HepG2 (cell line): Measurements from ENCODE around the gene PODN. TPM values are rescaled to one million over a fixed set of nuclear protein-coding genes. Genes with fewer than 3 reads are reported as not detected.

Source experiments
- BCL6 ChIP-seq: IDR thresholded peaks from 2 replicates; pipeline ENCODE4 v1.6.1; 2016; ENCODE audit warnings: missing genetic modification reagents, missing compliant biosample characterization
- BRCA1 ChIP-seq: sonication (generic); formaldehyde crosslinking; IDR thresholded peaks from 2 replicates; pipeline ENCODE4 v1.4.0; 2020; ENCODE audit warnings: missing genetic modification reagents
- EHMT2 ChIP-seq: fragments of 200-600 bp; sonication (generic); IDR thresholded peaks from 2 replicates; pipeline ENCODE4 v1.7.0; 2017; ENCODE audit warnings: antibody characterized with exemption, low read depth, low read length, borderline replicate concordance
- FOXO1 ChIP-seq: sonication (generic); formaldehyde crosslinking; IDR thresholded peaks from 2 replicates; pipeline ENCODE4 v1.4.0; 2020; ENCODE audit warnings: missing genetic modification reagents
- JUNB ChIP-seq: sonication (generic); formaldehyde crosslinking; IDR thresholded peaks from 2 replicates; pipeline ENCODE4 v1.8.0; 2022; ENCODE audit warnings: missing genetic modification reagents, mild to moderate bottlenecking, borderline replicate concordance
- MAFK ChIP-seq, 2 experiments: IDR thresholded peaks in 1 of 2; conservative IDR thresholded peaks in 1 of 2; 2 replicates each; pipeline ENCODE4 v1.6.1; 2011; ENCODE audit warnings: improper control_type of control experiment in 2 of 2, low read length in 2 of 2
- MEIS1 ChIP-seq: sonication (generic); formaldehyde crosslinking; IDR thresholded peaks from 2 replicates; pipeline ENCODE4 v1.9.0; 2021; ENCODE audit warnings: mild to moderate bottlenecking, missing genetic modification reagents, moderate library complexity, borderline replicate concordance
- SOX13 ChIP-seq, 3 experiments: fragments of 450-650 bp in 1 of 3; sonication (generic) in 1 of 3; formaldehyde crosslinking in 1 of 3; IDR thresholded peaks in 2 of 3; conservative IDR thresholded peaks in 1 of 3; 2 replicates each; pipeline versions ENCODE4 v1.5.0 to v1.6.1; 2016 to 2020; ENCODE audit warnings: antibody characterized with exemption in 1 of 3, mild to moderate bottlenecking in 1 of 3, missing compliant biosample characterization in 1 of 3, missing genetic modification reagents in 1 of 3, moderate library complexity in 1 of 3
- TCF12 ChIP-seq, 2 experiments: fragments of 450-650 bp in 1 of 2; sonication (generic) in 1 of 2; formaldehyde crosslinking in 1 of 2; IDR thresholded peaks; 2 replicates each; pipeline versions ENCODE4 v1.6.1 to v1.8.0; 2017 to 2022; ENCODE audit warnings: antibody characterized with exemption in 1 of 2, mild to moderate bottlenecking in 1 of 2, missing genetic modification reagents in 1 of 2, moderate library complexity in 1 of 2
- WIZ ChIP-seq: sonication (generic); formaldehyde crosslinking; IDR thresholded peaks from 2 replicates; pipeline ENCODE4 v1.5.1; 2020; ENCODE audit warnings: mild to moderate bottlenecking, missing genetic modification reagents
- ZFP91 ChIP-seq: sonication (generic); formaldehyde crosslinking; IDR thresholded peaks from 2 replicates; pipeline ENCODE4 v1.9.0; 2022; ENCODE audit warnings: missing genetic modification reagents, mild to moderate bottlenecking, borderline replicate concordance
- ZMYM2 ChIP-seq: sonication (generic); formaldehyde crosslinking; IDR thresholded peaks from 2 replicates; pipeline ENCODE4 v1.8.0; 2022; ENCODE audit warnings: mild to moderate bottlenecking, missing genetic modification reagents
- ZNF230 ChIP-seq: sonication (generic); formaldehyde crosslinking; IDR thresholded peaks from 2 replicates; pipeline ENCODE4 v1.4.0; 2020; ENCODE audit warnings: mild to moderate bottlenecking, missing genetic modification reagents
- ZNF276 ChIP-seq: sonication (generic); formaldehyde crosslinking; IDR thresholded peaks from 2 replicates; pipeline ENCODE4 v1.4.0; 2020; ENCODE audit warnings: mild to moderate bottlenecking, low read depth, missing genetic modification reagents
- ZNF329 ChIP-seq: sonication (generic); formaldehyde crosslinking; IDR thresholded peaks from 2 replicates; pipeline ENCODE4 v1.9.0; 2021; ENCODE audit warnings: low read depth, mild to moderate bottlenecking, missing genetic modification reagents
- ZNF550 ChIP-seq: sonication (generic); formaldehyde crosslinking; IDR thresholded peaks from 2 replicates; pipeline ENCODE4 v1.4.0; 2020; ENCODE audit warnings: mild to moderate bottlenecking, missing genetic modification reagents, borderline replicate concordance
- ZNF597 ChIP-seq: sonication (generic); formaldehyde crosslinking; IDR thresholded peaks from 2 replicates; pipeline ENCODE4 v1.5.0; 2020; ENCODE audit warnings: missing genetic modification reagents
- ZNF598 ChIP-seq: sonication (generic); formaldehyde crosslinking; IDR thresholded peaks from 2 replicates; pipeline ENCODE4 v1.5.1; 2020; ENCODE audit warnings: mild to moderate bottlenecking, missing genetic modification reagents, borderline replicate concordance
- ZNF761 ChIP-seq: sonication (generic); formaldehyde crosslinking; conservative IDR thresholded peaks from 2 replicates; pipeline ENCODE4 v1.4.0; 2020; ENCODE audit warnings: mild to moderate bottlenecking, missing genetic modification reagents
- ZNF770 ChIP-seq: sonication (generic); formaldehyde crosslinking; IDR thresholded peaks from 2 replicates; pipeline ENCODE4 v1.5.0; 2020; ENCODE audit warnings: mild to moderate bottlenecking, missing genetic modification reagents
- ZNF788 ChIP-seq: sonication (generic); formaldehyde crosslinking; IDR thresholded peaks from 2 replicates; pipeline ENCODE4 v1.5.0; 2020; ENCODE audit warnings: mild to moderate bottlenecking, missing genetic modification reagents, borderline replicate concordance
- polyA plus RNA-seq, 8 experiments: library from polyadenylated mRNA; depleted of rRNA in 3 of 8; stranded (reverse) in 7 of 8; unstranded in 1 of 8; fragments of >200 nt; fragmentation: Illumina TruSeq in 4 of 8; extraction: Trizol in 4 of 8; gene quantifications; 2 replicates each; pipeline versions ENCODE4 v1.2.1 to v1.2.3, GENCODE V29; 2011 to 2016; ENCODE audit warnings: low read depth in 4 of 8, missing spikeins in 1 of 8, mixed read lengths in 1 of 8; ENCODE audit not compliant: insufficient read depth in 1 of 8
- total RNA-seq, 5 experiments: library from RNA; depleted of rRNA; stranded (reverse); fragments of >200 nt; fragmentation: Illumina TruSeq; extraction: Trizol; gene quantifications; 2 replicates each; pipeline ENCODE4 v1.2.3, GENCODE V29; 2016; ENCODE audit warnings: low read depth in 1 of 5

The PODN gene
- total and polyA plus RNA-seq, 2 of the 13 experiments (the other 11 are each of a cell fraction or from before 2014, with no cell fraction given): 0.13 TPM; not detected in 1

- TF ChIP-seq ZNF597 (CRISPR knock-in tag): no peak
- peak; percentile 36; the same call in 1 of the 2 replicates for TF ChIP-seq SOX13 (IDR thresholded peaks at IDR 0.05)
- TF ChIP-seq SOX13 (CRISPR knock-in tag; conservative IDR thresholded peaks at IDR 0.05 in 1 of 2, IDR thresholded peaks at IDR 0.05 in 1 of 2): peak in 1 of 2 experiments; percentile 47; a peak in 1 of 4 replicates
- TF ChIP-seq ZMYM2: no peak
- TF ChIP-seq EHMT2: no peak
- peak; percentile 44; the same call in 1 of the 2 replicates for TF ChIP-seq FOXO1 (CRISPR knock-in tag)
- peak; percentile 81; the same call in 1 of the 2 replicates for TF ChIP-seq MEIS1 (CRISPR knock-in tag)
- no peak for TF ChIP-seq ZNF550
- no peak for TF ChIP-seq TCF12 (IDR thresholded peaks at IDR 0.05)
- no peak for TF ChIP-seq TCF12 (CRISPR knock-in tag; IDR thresholded peaks at IDR 0.05)
- 0 out of 4 replicates have a peak, but pooled peaks of 1 of the 2 experiments have one; percentile 8 for TF ChIP-seq MAFK (conservative IDR thresholded peaks at IDR 0.05 in 1 of 2, IDR thresholded peaks at IDR 0.05 in 1 of 2; ENCODE audit: low read length in 2 of 2)
- 0 out of 2 replicates have a peak, but pooled peaks have one; percentile 40 for TF ChIP-seq ZNF230
- 0 out of 2 replicates have a peak, but pooled peaks have one; percentile 35 for TF ChIP-seq WIZ
- TF ChIP-seq BCL6 (CRISPR knock-in tag): no peak
- TF ChIP-seq ZNF598 (CRISPR knock-in tag): peak; percentile 18; the same call in 1 of the 2 replicates
- peak; percentile 60; the same call in 1 of the 2 replicates for TF ChIP-seq ZNF329
- no peak for TF ChIP-seq ZNF761
- peak; percentile 70; the same call in 1 of the 2 replicates for TF ChIP-seq ZFP91
- peak; percentile 48; the same call in 1 of the 2 replicates for TF ChIP-seq ZNF788 (CRISPR knock-in tag)
- no peak for TF ChIP-seq BRCA1 (CRISPR knock-in tag)
- TF ChIP-seq JUNB (CRISPR knock-in tag): peak; percentile 37; the same call in 1 of the 2 replicates
- peak; percentile 31; the same call in 1 of the 2 replicates for TF ChIP-seq ZNF276 (CRISPR knock-in tag)
- peak; percentile 33; the same call in 1 of the 2 replicates for TF ChIP-seq ZNF770 (CRISPR knock-in tag)
These were observed 49.1 kb downstream of the PODN start (continued) for GRCh38 chr1:53111073-53111556.
